Lung (tissue), 13 donors: ENCODE results near the gene AKAP6. TPM values are rescaled to one million over a fixed set of nuclear protein-coding genes. Genes with fewer than 3 reads are reported as not detected.

ENCODE experiments used
- ATAC-seq: fragments of 200-7000 bp; cut with Tn5 transposase; one replicate; pipeline ENCODE4 v1.9.1; 2020; ENCODE audit warnings: moderate number of reproducible peaks; ENCODE audit not compliant: insufficient read depth, low FRiP score
- DNase-seq, 3 donors: peaks; one replicate each; pipeline ENCODE4 v3.0.0-alpha.2; 2013 to 2017
- H3K27ac ChIP-seq, 2 donors: one replicate each; pipeline ENCODE4 v1.5.1; 2013; ENCODE audit warnings: mild to moderate bottlenecking in 2 of 2, moderate library complexity in 2 of 2, control low read depth in 1 of 2, inconsistent platforms in 1 of 2, low read depth in 1 of 2, low read length in 1 of 2
- H3K27me3 ChIP-seq, 3 donors: one replicate each; pipeline ENCODE4 v1.5.1; 2013; ENCODE audit warnings: low read length in 2 of 3; ENCODE audit not compliant: control insufficient read depth in 3 of 3, insufficient read depth in 3 of 3
- H3K36me3 ChIP-seq, 4 donors: one replicate each; pipeline ENCODE4 v1.5.1; 2013; ENCODE audit warnings: low read length in 4 of 4, mild to moderate bottlenecking in 1 of 4, moderate library complexity in 1 of 4; ENCODE audit not compliant: control insufficient read depth in 4 of 4, insufficient read depth in 4 of 4
- H3K4me1 ChIP-seq, 5 donors: one replicate each; pipeline ENCODE4 v1.5.1; 2013; ENCODE audit warnings: low read length in 5 of 5, mild to moderate bottlenecking in 2 of 5, moderate library complexity in 1 of 5; ENCODE audit not compliant: control insufficient read depth in 5 of 5, insufficient read depth in 5 of 5
- H3K4me3 ChIP-seq: one replicate; pipeline ENCODE4 v1.5.1; 2013; ENCODE audit warnings: mild to moderate bottlenecking, control low read depth, moderate library complexity
- H3K9ac ChIP-seq, 2 donors: one replicate each; pipeline ENCODE4 v1.5.1; 2013; ENCODE audit warnings: low read length in 2 of 2, control low read depth in 1 of 2; ENCODE audit not compliant: insufficient read depth in 1 of 2
- H3K9me3 ChIP-seq, 4 donors: one replicate each; pipeline ENCODE4 v1.5.1; 2013; ENCODE audit warnings: low read length in 3 of 4, mild to moderate bottlenecking in 1 of 4, moderate library complexity in 1 of 4; ENCODE audit not compliant: control insufficient read depth in 4 of 4, insufficient read depth in 3 of 4
- WGBS, 2 donors: extraction: QIAGEN DNeasy Blood & Tissue Kit; methylation state at CpG; one replicate each; pipeline ENCODE4 v1.1.7; 2013; 5-methylcytosine and 5-hydroxymethylcytosine counted together
- polyA plus RNA-seq, 2 donors: library from polyadenylated mRNA; stranded (reverse); fragments of 200-250 nt; gene quantifications; one replicate each; pipeline ENCODE4 v1.2.1, GENCODE V29; 2013
- small RNA-seq: library from RNA; depleted of rRNA; stranded (forward); fragments of <200 nt; gene quantifications from one replicate; pipeline ENCODE3, GENCODE V24; 2014; ENCODE audit warnings: low replicate concordance
- total RNA-seq, 2 donors: library from RNA; depleted of rRNA in 1 of 2; stranded (reverse); fragments of >200 nt in 1 of 2; gene quantifications; one replicate each; pipeline ENCODE4 v1.2.1, GENCODE V29; 2014 to 2021
- TF ChIP-seq, protein P1 (sequence below): IDR thresholded peaks from 2 replicates; pipeline ENCODE4 v1.5.1; 2012; ENCODE audit warnings: mild to moderate bottlenecking; ENCODE audit errors: control extremely low read depth, extremely low read depth
- donor health status: control.
- donor health status: control.
- donor health status: Bipolar disorder and iron deficiency.
- donor health status: healthy.
- donor health status: DM: yes; HTN: yes; CAD: no.

The AKAP6 gene
- total and polyA plus RNA-seq, 4 donors, result 1.5 to 27.1 (median 7.7) TPM

- TF ChIP-seq, protein P1, sequence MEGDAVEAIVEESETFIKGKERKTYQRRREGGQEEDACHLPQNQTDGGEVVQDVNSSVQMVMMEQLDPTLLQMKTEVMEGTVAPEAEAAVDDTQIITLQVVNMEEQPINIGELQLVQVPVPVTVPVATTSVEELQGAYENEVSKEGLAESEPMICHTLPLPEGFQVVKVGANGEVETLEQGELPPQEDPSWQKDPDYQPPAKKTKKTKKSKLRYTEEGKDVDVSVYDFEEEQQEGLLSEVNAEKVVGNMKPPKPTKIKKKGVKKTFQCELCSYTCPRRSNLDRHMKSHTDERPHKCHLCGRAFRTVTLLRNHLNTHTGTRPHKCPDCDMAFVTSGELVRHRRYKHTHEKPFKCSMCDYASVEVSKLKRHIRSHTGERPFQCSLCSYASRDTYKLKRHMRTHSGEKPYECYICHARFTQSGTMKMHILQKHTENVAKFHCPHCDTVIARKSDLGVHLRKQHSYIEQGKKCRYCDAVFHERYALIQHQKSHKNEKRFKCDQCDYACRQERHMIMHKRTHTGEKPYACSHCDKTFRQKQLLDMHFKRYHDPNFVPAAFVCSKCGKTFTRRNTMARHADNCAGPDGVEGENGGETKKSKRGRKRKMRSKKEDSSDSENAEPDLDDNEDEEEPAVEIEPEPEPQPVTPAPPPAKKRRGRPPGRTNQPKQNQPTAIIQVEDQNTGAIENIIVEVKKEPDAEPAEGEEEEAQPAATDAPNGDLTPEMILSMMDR, result no peak
- H3K36me3 ChIP-seq, result no peaks in the 10 kb centered on the region
- DNase-seq (no peak), ATAC-seq (no peak)
- no peaks in the 10 kb centered on the region for H3K4me1 ChIP-seq
- no peaks in the 10 kb centered on the region for H3K9me3 ChIP-seq
- no peak overlapping the region for H3K4me3 ChIP-seq
- H3K9ac ChIP-seq, result no peak overlapping the region
- no peak overlapping the region for H3K27ac ChIP-seq
- WGBS, 2 donors, result 95 to 97% methylated on average over 4 of the region's 4 CpGs
- no peaks in the 10 kb centered on the region for H3K27me3 ChIP-seq
These were observed 518.8 kb downstream of the AKAP6 start for GRCh38 chr14:32847867-32848266.

GRCh38 chr14:32865827-32866376, 536.8 kb downstream of the AKAP6 start:
- Histone ChIP-seq H3K9ac (no peak overlapping the region), H3K27me3 (peaks cover 0 to 4% (median 0%) of the 10 kb centered on the region in 3 donors), H3K27ac (no peak overlapping the region), H3K4me3 (no peak overlapping the region), H3K36me3 (no peaks in the 10 kb centered on the region), H3K9me3 (peaks cover 0 to 4% (median 0%) of the 10 kb centered on the region in 4 donors), H3K4me1 (no peaks in the 10 kb centered on the region)
- ATAC-seq (no peak), DNase-seq (no peak)
- WGBS, 2 donors, result 62 to 75% methylated on average over 5 of the region's 5 CpGs
- TF ChIP-seq, protein P1, result no peak

- Histone ChIP-seq H3K9me3 (no peaks in the 10 kb centered on the region), H3K27ac (no peak overlapping the region), H3K4me3 (no peak overlapping the region), H3K36me3 (no peaks in the 10 kb centered on the region), H3K4me1 (no peaks in the 10 kb centered on the region), H3K27me3 (no peaks in the 10 kb centered on the region), H3K9ac (no peak overlapping the region)
- TF ChIP-seq, protein P1, result no peak
- DNase-seq (no peak), ATAC-seq (no peak)
- 94 to 96% methylated on average over 3 of the region's 3 CpGs for WGBS, 2 donors
These were observed 554.1 kb downstream of the AKAP6 start for GRCh38 chr14:32883188-32883587.

Small RNAs within 50 kb of the gene (small RNA-seq; reads per million reads assigned to genes)
- gene RN7SL660P, result 0.15 reads per million

Other genes starting within 250 kb of the AKAP6 start
- gene RNU6-7, start 127.3 kb upstream of the AKAP6 start, total RNA-seq, result not detected
- gene RNU6-7, start 127.3 kb upstream of the AKAP6 start, polyA plus RNA-seq, result not detected
- not detected for gene RNU6-8, start 126.0 kb upstream of the AKAP6 start, total RNA-seq
- gene RNU6-8, start 126.0 kb upstream of the AKAP6 start, polyA plus RNA-seq, result not detected